HG03196 (cell line): Measurements from ENCODE around the gene ZNF804A.
"Not testable (repeated sequence)": the region's sequence is repeated elsewhere in the genome, so short reads cannot be mapped to it uniquely, and the experiment has no call there.

ENCODE experiments used
- ATAC-seq: cut with Tn5 transposase; IDR thresholded peaks from one replicate; pipeline ENCODE4 v1.9.1; 2021; ENCODE audit not compliant: unreplicated experiment

The ZNF804A gene

DNA sequence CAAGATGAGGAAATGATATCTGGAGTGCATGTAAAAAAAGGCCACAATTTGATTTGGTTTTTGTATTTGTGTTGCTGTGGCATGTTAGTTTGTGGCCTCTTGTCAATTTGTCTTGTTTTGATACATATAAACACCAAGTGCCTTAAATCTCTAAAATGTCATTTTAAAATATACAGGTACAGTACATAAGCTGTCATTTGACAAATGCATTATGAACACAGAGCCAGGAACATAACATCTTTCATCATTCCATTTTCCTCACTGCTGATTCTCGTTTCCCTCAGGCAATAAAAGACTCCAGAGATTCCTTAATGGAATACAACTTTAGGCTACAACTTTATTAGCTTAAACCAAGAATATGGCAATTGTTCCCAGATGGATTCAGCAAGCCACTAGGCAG is 217.5 kb downstream of the ZNF804A start:
- ATAC-seq: no peak

DNA sequence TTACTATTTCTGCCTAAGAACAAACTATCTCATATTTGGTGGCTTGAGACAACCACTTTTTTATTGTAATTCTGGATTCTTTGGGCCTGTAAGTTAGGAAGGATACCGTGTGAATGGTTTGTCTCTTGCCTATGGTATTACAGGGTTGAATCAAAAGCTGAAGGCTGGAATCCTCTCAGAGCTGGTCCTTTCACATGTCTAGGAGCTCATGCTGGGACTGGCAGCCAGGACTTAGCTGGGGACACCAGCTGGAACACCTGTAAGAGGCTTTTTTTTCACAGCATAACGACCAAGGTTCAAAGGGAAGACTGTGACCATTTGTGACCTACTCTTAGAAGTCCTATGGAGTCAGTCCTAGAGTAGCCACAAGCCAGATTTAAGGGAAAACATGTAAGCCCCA is 226.3 kb downstream of the ZNF804A start:
- ATAC-seq: no peak

DNA sequence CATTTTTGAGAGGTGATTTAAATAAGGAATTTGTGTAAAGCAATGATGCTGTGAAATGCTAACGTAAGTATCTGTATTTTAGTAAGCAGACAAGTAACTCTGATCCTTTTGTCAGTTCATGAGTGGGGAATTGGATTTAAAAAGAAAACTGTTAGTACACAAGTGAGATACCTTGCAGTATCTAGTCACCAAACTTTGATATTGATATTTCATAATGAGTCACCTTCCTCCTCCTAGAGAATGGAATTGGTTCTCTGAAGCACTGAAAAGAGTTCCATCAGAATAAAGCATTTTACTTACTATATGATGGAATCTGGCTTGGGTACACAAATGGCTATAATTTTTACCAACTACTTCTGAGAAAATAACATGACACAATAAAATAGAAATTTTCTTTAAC is 232.2 kb downstream of the ZNF804A start:
- ATAC-seq: no peak

DNA sequence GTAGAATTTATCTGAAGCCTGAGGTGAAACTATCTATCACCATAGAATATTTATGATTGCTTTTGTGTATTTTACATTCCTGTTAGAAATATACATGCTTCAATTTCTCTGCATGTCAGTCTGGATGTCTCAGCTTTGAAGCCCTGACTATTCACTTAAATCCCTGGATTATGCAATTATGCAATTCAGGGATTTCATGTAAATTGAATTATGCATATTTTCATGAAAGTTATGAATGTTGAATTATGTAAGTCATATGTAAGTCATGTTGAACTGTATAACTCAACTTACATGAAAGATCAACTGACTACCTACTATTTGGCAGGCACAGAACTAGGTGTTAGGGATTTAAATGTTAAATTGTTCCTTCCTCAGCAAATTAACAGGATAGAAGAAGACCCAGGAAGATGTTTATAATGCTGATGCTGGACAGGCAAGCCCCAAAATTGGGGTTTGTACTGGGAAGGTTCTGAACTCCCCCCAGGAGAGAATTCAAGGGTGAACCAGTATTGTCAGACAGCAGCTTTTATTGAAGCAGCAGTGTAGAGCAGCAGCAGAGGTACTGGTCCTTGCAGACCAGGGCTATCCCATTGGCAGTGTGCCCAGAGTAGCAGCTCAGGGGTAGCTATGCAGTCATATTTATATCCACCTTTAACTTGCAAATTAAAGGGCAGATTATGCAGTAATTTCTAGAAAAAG is 236.5 kb downstream of the ZNF804A start:
- ATAC-seq: no peak

DNA sequence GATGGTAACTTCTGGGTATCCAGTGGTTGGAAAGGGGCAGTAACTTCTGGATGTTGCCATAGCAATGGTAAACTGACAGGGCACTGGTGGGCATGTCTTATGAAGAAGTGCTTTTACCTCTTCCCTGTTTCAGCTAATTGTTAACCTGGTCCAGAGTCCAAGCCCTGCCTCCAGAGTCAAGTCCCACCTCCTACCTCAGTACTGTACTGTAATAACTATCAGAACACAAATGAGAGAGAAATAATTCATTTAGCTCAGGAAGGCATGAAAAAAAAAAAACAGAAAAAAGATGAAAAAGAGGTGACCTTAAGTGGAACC is 237.0 kb downstream of the ZNF804A start:
- no peak for ATAC-seq

DNA sequence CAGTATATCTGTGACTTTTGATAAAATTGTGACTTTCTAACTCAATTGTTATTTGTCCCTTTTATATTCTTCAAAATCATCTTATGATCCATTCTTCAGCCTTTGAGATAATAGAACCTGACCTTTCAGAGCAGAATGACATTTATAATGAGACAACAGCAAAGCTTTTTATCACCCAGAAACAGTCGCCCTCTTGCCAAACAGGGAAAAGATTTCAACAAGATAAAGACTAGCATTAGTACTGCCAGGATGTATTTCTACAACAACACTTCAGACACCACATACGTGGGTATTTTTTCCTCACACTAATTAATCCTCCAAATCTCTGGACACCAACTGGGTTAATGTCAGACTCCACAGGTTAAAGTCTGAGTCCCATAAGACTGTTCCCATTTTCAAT is 249.0 kb downstream of the ZNF804A start:
- ATAC-seq: no peak

DNA sequence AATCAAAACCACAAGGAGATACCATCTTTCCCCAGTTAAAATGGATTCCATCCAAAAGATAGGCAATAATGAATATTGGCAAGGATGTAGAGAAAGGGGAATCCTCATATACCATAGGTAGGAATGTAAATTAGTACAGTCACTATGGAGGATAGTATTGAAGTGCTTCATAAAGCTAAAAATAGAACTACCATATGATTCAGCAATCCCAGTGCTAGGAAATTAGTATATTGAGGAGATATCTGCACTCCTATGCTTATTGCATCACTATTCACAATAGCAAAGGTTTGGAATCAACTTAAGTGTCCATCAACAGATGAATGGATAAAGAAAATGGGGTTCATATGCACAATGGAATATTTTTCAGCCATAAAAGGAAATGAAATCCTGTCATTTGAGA is 251.2 kb downstream of the ZNF804A start:
- ATAC-seq: no peak

DNA sequence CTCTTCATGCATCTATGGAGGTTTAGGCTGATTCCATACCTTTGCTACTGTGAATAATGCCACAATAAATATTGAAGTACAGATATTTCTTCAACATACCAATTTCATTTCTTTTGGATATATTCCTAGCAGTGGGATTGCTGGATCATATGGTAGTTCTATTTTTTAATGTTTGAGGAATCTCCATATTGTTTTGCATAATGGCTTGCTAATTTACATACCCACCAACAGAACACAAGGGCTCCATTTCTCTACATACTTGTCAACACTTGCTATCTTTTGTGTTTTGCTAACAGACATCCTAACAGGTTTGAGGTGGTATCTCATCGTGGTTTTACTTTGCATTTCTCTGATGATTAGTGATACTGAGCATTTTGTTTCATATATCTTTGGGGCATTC is 253.2 kb downstream of the ZNF804A start:
- ATAC-seq: no peak

DNA sequence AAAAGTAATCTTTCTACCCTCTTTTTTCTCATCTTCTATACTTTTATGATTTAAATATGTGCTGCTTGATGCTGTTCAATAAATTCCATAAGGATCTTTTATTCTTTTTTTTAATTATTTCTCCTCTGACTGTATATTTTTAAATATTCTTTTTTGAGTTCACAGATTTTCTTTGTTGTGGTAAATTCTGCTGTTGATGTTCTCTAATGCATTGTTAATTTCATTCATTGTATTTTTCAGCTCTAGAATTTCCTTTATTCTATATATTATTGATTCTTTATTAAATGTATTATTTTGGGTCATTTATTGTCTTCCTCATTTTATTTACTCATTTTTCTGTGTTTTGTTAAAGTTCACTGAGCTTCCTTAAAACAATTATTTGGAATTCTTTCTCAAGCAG is 260.9 kb downstream of the ZNF804A start:
- no peak for ATAC-seq

DNA sequence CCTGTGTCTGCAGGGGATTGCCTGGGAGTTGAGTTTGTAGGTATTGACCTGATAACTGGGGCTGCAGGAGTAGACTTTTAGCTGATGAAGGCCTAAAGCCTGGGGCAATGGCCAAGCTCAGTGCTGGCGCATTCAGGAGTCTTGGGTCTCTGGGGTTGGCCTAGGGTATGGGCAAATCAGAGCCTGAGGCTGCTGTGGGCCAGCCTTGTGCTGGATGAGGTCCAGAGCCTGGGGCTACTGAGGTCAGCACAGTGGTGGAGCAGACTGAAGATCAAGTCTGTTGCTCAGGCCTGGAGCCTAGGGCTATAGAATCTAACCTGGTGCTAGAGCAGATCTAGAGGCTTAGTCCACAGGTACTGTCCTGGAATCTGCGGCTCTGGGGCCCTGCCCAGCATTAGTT is 262.4 kb downstream of the ZNF804A start:
- ATAC-seq: no peak

DNA sequence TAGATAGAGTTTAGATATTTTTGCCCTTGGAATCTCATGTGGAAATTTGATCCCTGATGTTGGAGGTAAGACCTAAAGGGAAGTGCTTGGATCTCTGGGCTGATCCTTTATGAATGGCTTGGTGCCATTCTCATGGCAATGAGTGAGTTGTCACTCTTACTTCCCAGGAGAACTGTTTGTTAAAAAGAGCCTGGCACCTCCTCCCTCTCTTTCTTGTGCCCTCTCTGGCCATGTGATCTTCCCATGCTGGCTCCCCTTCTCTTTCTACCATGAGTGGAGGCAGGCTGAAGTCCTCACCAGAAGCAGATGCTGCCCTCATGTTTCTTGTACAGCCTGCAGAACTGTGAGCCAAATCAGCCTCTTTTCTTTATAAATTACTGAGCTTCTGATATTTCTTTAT is 276.9 kb downstream of the ZNF804A start:
- ATAC-seq: no peak

DNA sequence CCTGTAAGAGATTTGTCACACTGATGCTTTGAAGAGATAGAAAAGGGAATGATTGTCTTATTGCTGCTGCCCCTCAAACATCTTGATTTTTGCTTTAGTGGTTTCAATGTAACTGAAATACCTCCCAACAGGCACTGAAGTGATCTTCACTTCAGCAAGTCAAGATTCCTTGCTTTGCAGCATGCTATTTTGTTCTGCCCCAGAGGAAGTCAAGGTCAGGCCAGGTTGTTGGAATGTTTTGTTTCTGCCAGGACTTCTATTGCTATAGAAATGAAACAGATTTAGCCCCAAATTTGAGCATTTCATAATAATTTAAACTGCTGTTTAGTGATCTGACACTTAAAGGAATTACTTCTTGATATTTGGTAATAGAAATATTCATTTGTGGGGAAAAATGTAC is 277.6 kb downstream of the ZNF804A start:
- ATAC-seq: no peak

DNA sequence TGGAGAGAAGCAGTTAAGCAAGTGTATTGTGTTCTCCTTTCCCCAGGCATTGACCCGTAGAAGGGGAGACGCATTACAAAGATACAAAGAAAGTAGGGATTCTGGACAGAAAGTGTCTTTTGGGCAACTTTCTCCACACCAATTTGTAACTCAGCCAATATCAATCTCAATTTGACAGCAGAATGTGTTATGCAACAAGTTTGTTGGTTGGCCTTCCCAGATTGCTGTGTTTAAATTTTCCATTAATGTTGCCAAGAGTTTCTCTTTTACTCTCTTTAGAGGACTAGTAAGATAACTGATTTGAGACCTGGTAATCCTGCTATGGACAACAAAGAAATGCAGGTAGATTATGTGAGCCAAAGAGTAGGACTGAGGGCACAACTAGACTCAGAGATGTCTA is 279.6 kb downstream of the ZNF804A start:
- no peak for ATAC-seq

DNA sequence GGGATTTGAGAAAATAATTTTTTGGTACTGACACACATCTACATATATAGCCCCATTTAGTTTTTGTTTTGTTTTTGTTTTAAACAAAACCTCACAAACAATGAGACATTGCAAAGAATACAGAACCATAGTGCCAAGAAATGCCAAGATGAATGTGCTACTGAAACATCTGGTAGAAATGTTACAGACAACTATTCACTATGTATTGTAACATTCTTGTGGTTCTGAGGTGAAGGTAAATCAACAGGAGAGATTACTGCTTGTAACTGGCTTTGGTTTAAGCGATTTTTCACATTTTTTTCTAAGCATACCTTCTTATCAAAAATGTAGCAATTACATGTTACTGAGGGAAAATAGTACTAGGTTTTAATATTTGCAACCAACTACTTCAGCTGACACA is 281.3 kb downstream of the ZNF804A start:
- no peak for ATAC-seq

DNA sequence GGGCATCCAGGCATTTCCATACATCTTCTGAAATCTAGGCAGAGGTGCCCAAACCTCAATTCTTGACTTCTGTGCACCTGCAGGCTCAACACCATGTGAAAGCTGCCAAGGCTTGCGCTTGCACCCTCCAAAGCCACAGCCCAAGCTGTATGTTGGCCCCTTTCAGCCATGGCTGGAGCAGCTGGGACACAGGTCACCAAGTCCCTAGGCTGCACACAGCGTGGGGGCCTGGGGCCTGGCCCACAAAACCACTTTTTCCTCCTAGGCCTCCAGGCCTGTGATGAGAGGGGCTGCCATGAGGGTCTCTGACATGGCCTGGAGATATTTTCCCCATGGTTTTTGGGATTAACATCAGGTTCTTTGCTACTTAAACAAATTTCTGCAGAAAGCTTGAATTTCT is 288.3 kb downstream of the ZNF804A start:
- ATAC-seq: not testable (repeated sequence)

DNA sequence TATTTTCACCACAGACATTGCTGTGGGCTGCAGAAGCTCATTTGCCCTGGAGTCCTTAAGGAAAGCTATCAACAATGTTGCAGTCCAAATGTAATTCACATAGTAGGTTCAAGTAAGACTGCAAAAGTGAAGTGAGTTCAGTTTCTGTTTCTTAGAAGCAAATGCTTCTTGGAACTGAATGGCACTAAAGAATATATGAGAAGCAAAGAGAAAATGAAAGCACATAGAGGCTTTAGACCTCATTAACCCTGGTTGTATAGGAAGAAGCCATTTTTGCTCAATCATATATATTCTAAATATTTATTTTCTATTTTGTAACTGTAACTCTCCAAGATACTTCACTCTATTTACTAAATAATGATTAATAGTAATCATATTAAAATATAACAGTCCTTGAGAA is 292.0 kb downstream of the ZNF804A start:
- ATAC-seq: no peak

DNA sequence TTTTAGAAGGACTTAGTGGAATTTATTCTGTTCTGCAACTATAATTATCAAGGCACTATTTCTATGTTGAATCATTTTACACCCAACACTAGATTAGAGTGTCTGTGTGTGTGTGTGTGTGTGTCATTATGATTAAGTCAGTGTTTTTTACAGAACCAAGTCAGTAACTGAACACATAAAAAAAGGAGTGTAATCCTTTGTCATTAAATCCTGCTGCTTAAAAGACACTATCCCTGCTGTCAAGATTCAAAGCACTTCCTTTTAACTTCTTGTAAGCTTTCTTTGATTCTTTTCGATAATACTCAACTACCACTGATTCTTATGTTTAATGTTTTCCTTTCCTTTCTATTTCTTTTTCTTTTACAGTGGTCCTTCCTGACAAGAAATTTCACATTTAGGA is 306.7 kb downstream of the ZNF804A start:
- no peak for ATAC-seq

DNA sequence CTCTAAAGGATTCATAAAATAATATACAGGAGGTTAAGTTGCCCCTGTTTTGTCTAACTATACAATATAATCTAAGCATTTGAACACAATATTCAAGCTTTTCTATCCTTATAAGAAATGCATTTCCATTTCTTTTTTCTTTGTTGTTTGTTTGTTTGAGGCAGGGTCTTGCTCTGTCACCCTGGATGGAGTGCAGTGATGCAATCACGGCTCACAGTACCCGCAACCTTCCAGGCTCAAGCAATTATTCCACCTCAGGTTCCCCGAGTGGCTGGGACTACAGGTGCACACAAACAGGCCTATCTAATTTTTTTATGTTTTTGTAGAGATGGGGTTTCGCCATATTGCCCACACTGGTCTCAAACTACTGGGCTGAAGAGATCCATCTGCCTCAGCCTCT is 307.8 kb downstream of the ZNF804A start:
- ATAC-seq: no peak

DNA sequence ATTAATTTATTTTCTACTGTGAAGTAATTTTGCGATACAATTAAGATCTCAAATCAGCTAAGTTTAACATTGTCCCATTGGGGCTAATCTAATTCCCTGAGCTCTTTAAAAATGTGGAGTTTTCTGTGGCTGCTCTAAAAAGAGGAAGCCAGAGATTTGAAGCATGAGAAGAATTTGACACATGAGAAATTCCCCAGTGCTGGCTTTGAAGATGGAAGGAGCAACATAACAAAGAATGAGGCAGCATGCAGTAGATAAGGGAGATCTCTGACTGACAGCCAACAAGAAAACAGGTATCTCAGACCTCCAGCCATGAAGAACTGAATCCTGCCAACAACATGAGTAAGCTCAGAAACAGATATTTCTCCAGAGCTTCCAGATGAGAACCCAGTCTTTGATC is 308.4 kb downstream of the ZNF804A start:
- no peak for ATAC-seq

DNA sequence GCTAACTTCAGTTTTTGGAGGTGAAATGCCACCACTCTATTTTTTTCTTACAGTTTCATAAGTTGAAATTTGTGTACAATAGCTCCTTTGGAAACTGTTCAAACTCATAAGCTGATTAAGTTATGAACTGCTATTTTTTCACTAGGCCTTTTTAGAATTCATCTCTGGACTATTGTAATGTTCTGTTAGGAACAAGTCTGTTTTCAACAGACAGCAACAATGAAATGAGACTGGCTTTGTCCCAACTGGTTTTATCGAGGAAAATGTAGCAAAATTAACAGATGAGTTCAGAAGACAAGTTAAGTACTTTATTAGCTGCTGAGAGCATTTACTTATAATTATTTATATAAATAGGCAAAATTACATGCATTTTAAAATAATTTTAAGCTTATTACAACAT is 310.6 kb downstream of the ZNF804A start:
- no peak for ATAC-seq

DNA sequence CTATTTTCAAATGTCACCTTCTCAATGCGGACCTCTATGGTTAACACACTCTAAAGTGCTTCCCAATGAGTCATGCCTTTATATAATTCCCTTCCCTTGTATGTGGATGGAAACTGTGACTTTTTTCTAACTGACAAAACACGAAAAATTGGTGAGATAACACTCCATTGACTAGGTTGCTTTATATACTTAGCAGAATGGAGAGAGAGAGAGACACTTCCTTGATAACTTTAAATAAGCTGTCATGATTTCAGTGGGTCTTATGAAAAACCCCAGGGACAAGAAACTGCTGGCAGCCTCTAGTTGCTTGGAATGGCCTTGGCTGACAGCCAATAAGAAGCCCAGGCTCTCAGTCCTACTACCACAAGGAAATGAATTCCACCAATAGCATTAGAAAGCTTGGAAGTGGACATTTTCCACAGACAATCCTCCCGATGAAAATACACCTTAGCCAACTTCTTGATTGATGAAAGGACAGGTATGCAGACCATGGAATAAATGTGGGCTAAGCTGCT is 322.2 kb downstream of the ZNF804A start:
- ATAC-seq: no peak

DNA sequence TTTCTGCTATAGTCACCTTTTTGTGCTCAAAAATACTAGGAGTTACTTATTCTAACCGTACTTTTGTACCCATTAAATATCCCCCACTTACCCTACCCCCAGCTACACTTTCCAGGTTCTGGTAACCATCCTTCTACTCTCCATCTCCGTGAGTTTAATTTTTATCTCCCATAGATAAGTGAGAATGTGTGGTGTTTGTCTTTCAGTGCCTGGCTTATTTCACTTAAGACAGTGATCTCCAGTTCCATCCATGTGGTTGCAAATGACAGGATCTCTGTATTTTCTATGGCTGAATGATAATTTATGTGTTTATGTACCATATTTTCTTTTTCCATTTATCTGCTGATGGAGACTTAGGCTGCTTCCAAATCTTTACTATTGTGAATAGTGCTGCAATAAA is 323.3 kb downstream of the ZNF804A start:
- no peak for ATAC-seq

DNA sequence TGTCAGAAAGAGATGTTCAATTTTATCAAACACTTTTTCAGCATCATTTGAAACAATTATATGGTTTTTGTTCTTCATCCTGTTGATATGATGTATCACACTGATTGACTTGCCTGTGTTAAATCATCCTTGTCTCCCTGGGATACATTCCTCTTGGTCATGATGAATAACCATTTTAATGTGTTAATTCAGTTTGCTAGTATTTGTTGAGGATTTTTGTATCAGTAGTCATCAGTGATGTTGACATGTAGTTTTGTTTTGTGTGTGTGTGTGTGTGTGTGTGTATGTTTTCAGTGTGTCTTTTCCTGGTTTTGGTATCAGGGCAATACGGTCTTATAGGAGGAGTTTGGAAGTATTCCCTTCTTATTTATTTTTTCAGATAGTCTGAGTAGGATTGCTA is 325.4 kb downstream of the ZNF804A start:
- no peak for ATAC-seq

DNA sequence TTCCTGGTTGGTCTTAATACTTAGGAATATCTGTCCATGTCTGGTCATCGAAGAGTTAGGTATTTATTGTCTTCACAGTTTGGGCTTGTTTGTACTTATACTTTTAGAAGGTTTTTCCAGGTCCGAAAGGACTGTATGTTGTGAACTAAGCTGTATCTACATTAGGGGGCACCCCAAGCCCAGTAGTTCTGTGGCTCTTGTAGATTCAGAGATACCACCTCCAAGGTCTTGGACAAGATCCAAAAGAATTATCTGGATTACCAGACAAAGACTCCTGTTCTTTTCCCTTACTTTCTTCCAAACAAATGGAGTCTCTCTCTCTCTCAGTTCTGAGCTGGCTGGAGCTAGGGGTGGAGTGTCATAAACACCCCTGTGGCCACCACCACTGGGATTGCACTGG is 328.7 kb downstream of the ZNF804A start:
- ATAC-seq: no peak
